Esophagus muscularis mucosa (tissue), 4 donors: ENCODE results near the gene NPB. TPM values are rescaled to one million over a fixed set of nuclear protein-coding genes. Genes with fewer than 3 reads are reported as not detected.

Source experiments
- DNase-seq: peaks from one replicate; pipeline ENCODE4 v3.0.0-alpha.2; 2017; ENCODE audit errors: extremely low spot score
- H3K27ac ChIP-seq, 4 donors: fragments of 200-600 bp; sonication (generic); replicated peaks in 1 of 4; 1 replicate in 3 of 4; 2 replicates in 1 of 4; pipeline ENCODE4 v1.5.1; 2016 to 2019; ENCODE audit warnings: mild to moderate bottlenecking in 1 of 4
- H3K27me3 ChIP-seq, 4 donors: fragments of 200-600 bp; sonication (generic); one replicate each; pipeline versions ENCODE4 v1.5.1 to v1.6.0; 2016 to 2019
- H3K36me3 ChIP-seq, 4 donors: fragments of 200-600 bp; sonication (generic); one replicate each; pipeline ENCODE4 v1.5.1; 2016 to 2019
- H3K4me1 ChIP-seq, 4 donors: fragments of 200-600 bp; sonication (generic); one replicate each; pipeline ENCODE4 v1.5.1; 2016 to 2019
- H3K4me3 ChIP-seq, 4 donors: fragments of 200-600 bp; sonication (generic); 1 replicate in 2 of 4; 2 replicates in 2 of 4; pipeline ENCODE4 v1.5.1; 2016 to 2019; ENCODE audit warnings: mild to moderate bottlenecking in 4 of 4, moderate library complexity in 1 of 4
- H3K9me3 ChIP-seq, 4 donors: fragments of 200-600 bp; sonication (generic); 1 replicate in 3 of 4; 2 replicates in 1 of 4; pipeline ENCODE4 v1.5.1; 2016 to 2019
- EP300 ChIP-seq: sonication (generic); formaldehyde crosslinking; IDR thresholded peaks from one replicate; pipeline ENCODE4 v1.6.1; 2017; ENCODE audit warnings: antibody characterized with exemption
- POLR2A ChIP-seq: fragments of 450-650 bp; IDR thresholded peaks from one replicate; pipeline ENCODE4 v1.6.1; 2017; ENCODE audit warnings: antibody characterized with exemption, moderate library complexity, mild to moderate bottlenecking, low read depth
- POLR2AphosphoS5 ChIP-seq, 2 donors: sonication (generic); formaldehyde crosslinking; IDR thresholded peaks; one replicate each; pipeline ENCODE4 v1.6.1; 2017; ENCODE audit warnings: antibody characterized with exemption in 2 of 2
- WGBS: methylation state at CpG from one replicate; pipeline ENCODE4 v1.1.5; 2018; 5-methylcytosine and 5-hydroxymethylcytosine counted together
- intact Hi-C: fragments of 100-400 bp; cut with DNase I; formaldehyde crosslinking; loops from one replicate; pipeline ENCODE4 v1.15.1; 2023
- total RNA-seq, 4 donors: library from RNA; depleted of rRNA; stranded (reverse); fragments of >200 nt; gene quantifications; one replicate each; pipeline versions ENCODE4 v1.1.0 to v1.2.1, GENCODE V29; 2016
- TF ChIP-seq, protein P1 (sequence below), 3 experiments: fragments of 200-600 bp in 2 of 3; fragments of 450-650 bp in 1 of 3; sonication (generic) in 2 of 3; IDR thresholded peaks; one replicate each; pipeline ENCODE4 v1.5.1; 2017 to 2019; ENCODE audit warnings: antibody characterized with exemption in 3 of 3, mild to moderate bottlenecking in 2 of 3, moderate library complexity in 1 of 3

Gene NPB
- total RNA-seq, 4 donors from 2014 or later: 0.78 to 1.8 TPM; not detected in 2

DNA sequence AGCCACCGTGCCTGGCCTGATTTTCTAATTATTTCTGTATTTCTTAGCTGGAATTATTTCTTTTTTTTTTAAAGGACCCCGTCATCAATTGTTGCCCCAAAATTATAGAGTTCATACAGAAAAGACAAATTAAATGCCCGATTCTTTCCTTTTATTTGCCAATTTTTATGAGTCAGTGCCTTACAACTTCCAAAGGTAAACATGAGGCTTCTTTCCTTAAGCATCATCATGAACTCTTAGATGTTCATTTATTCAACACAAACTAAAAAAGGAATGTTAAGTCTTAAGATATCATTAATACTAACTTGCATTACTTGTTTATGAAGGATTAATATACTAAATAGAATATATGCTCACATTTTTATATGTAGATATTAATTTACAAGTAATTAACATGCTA lies 23.7 kb upstream of the NPB start:
- intact Hi-C loops: no loop called here

DNA sequence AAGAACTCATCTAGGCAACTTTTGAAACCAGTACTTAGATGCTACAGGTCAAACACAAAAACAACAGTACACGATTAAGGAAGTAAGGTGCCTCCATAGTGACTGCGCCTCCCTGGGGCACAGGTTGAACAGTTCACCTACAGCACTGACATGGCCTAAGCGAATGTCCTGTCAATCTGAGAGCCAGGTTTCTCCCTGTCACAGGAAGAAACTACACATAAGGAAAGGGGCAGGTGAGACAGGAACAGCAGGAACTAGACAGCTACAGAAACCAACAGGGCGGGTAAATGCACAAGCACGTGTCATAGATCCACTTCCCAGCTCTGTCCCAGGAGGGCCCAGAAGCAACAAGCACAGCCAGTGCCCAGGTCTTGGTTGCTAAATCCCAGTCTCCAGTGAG lies 22.9 kb upstream of the NPB start:
- H3K27me3 ChIP-seq: no peaks in the 10 kb centered on the region
- H3K4me1 ChIP-seq: no peaks in the 10 kb centered on the region
- TF ChIP-seq POLR2AphosphoS5 (IDR thresholded peaks at IDR 0.05) (no peak), POLR2A (no peak), EP300 (no peak)
- TF ChIP-seq, protein P1, sequence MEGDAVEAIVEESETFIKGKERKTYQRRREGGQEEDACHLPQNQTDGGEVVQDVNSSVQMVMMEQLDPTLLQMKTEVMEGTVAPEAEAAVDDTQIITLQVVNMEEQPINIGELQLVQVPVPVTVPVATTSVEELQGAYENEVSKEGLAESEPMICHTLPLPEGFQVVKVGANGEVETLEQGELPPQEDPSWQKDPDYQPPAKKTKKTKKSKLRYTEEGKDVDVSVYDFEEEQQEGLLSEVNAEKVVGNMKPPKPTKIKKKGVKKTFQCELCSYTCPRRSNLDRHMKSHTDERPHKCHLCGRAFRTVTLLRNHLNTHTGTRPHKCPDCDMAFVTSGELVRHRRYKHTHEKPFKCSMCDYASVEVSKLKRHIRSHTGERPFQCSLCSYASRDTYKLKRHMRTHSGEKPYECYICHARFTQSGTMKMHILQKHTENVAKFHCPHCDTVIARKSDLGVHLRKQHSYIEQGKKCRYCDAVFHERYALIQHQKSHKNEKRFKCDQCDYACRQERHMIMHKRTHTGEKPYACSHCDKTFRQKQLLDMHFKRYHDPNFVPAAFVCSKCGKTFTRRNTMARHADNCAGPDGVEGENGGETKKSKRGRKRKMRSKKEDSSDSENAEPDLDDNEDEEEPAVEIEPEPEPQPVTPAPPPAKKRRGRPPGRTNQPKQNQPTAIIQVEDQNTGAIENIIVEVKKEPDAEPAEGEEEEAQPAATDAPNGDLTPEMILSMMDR (IDR thresholded peaks at IDR 0.05): no peak
- WGBS: 87% methylated on average over 5 of the region's 5 CpGs
- H3K4me3 ChIP-seq: no peak overlapping the region
- H3K36me3 ChIP-seq: peaks cover 7 to 44% (median 33%) of the 10 kb centered on the region in 4 donors
- no peak for DNase-seq
- H3K9me3 ChIP-seq: no peaks in the 10 kb centered on the region
- no peak overlapping the region for H3K27ac ChIP-seq
- intact Hi-C loops: no loop called here

More for the DNA sequence above, 23.7 kb upstream of the NPB start:
- H3K27ac ChIP-seq: no peak overlapping the region
- H3K36me3 ChIP-seq: peaks cover 7 to 35% (median 26%) of the 10 kb centered on the region in 4 donors
- H3K4me3 ChIP-seq: no peak overlapping the region
- H3K27me3 ChIP-seq: no peaks in the 10 kb centered on the region
- TF ChIP-seq POLR2A: no peak
- no peak for TF ChIP-seq POLR2AphosphoS5 (IDR thresholded peaks at IDR 0.05)
- TF ChIP-seq, protein P1 (IDR thresholded peaks at IDR 0.05): no peak
- peaks cover 0 to 1% (median under 1%) of the 10 kb centered on the region in 4 donors for H3K4me1 ChIP-seq
- no peaks in the 10 kb centered on the region for H3K9me3 ChIP-seq
- WGBS: 93% methylated on average over 3 of the region's 3 CpGs
- DNase-seq: no peak

DNA sequence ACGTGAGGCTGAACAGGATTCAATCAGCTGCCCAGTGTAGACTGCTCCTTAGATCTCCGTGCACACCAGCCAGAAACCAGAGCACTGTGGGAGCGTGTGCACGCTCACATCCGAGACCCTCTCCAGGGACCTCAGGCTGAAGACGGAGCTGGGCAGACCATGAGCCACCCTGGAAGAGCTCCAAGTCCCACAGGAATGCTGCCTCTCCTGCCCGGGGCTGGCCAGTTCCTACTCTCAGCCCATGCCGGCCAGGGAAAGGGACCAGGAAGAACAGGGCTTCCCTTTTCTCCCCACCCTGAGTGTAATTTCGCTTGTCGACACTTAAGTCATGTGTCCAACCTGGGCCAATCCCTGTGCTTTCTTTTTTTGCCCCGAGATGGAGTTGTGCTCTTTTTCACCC lies 17.5 kb upstream of the NPB start:
- DNase-seq: no peak
- Histone ChIP-seq H3K4me3 (no peak overlapping the region), H3K9me3 (no peaks in the 10 kb centered on the region), H3K27ac (no peak overlapping the region), H3K36me3 (peaks cover 35 to 83% (median 74%) of the 10 kb centered on the region in 4 donors), H3K27me3 (no peaks in the 10 kb centered on the region), H3K4me1 (peaks cover 2 to 8% (median 6%) of the 10 kb centered on the region in 4 donors)
- 53% methylated on average over 9 of the region's 11 CpGs for WGBS
- no peak for TF ChIP-seq POLR2A
- TF ChIP-seq EP300: no peak
- TF ChIP-seq POLR2AphosphoS5 (IDR thresholded peaks at IDR 0.05): no peak
- TF ChIP-seq, protein P1 (IDR thresholded peaks at IDR 0.05): no peak
- intact Hi-C loops: no loop called here

DNA sequence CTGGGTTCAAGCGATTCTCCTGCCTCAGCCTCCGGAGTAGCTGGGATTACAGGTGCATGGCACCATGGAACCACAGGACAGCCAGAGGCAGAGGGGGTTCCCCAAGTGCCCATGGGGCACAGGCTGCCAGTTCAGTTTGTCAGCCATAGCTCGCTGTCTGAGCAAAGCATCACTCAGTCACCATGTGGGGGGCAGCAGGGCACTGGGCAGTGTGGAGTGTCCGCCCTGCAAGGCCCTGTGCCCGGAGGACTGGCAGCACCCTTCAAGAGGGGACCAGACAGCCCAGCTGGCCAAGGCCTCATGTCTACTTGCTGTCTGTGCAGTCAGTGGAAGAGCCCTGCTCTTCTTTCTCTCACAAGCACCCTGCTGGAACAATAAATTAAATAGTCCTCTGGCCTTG lies 17.1 kb upstream of the NPB start:
- WGBS: 91% methylated on average over 5 of the region's 5 CpGs
- Histone ChIP-seq H3K27ac (no peak overlapping the region), H3K9me3 (no peaks in the 10 kb centered on the region), H3K4me1 (peaks cover 7 to 12% (median 11%) of the 10 kb centered on the region in 4 donors), H3K36me3 (peaks cover 35 to 84% (median 74%) of the 10 kb centered on the region in 4 donors), H3K4me3 (no peak overlapping the region), H3K27me3 (no peaks in the 10 kb centered on the region)
- no peak for DNase-seq
- intact Hi-C loops: no loop called here
- TF ChIP-seq POLR2A (no peak), POLR2AphosphoS5 (IDR thresholded peaks at IDR 0.05) (no peak), EP300 (no peak)

DNA sequence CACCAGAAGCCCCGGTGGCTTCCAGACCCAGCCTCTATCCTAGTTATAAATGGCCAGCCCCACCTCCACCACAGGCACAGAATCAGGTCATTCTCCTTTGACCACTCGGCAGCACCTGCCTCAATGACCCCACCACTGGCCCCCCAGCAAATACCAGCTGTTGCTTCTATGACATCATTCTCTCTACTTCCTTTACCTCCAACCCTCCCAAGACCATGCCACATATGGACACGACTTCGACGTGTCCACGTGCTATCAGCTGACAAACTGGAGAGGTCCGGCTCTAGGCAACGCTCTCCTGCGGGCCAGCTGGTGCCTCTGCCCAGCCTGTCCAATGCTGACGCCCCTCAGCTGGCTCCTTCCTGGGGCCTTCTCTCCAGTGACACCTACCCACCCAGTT lies 16.6 kb upstream of the NPB start:
- peaks cover 35 to 83% (median 74%) of the 10 kb centered on the region in 4 donors for H3K36me3 ChIP-seq
- H3K4me1 ChIP-seq: peaks cover 12 to 17% (median 16%) of the 10 kb centered on the region in 4 donors
- H3K9me3 ChIP-seq: no peaks in the 10 kb centered on the region
- H3K4me3 ChIP-seq: no peak overlapping the region
- no peak for DNase-seq
- TF ChIP-seq EP300 (no peak), POLR2AphosphoS5 (IDR thresholded peaks at IDR 0.05) (no peak), POLR2A (no peak)
- TF ChIP-seq, protein P1 (IDR thresholded peaks at IDR 0.05): no peak
- intact Hi-C loops: no loop called here
- H3K27ac ChIP-seq: no peak overlapping the region
- 78% methylated on average over 10 of the region's 10 CpGs for whole genome bisulfite sequencing
- H3K27me3 ChIP-seq: no peaks in the 10 kb centered on the region
